Stimulated activated CD8-positive, alpha-beta memory T cell treated with anti-CD3 and anti-CD28 coated beads, Interleukin-2, amount 100 ng/mL, for 48 hours (primary cell): ENCODE data around the gene TIPIN.

Source experiments
- DNase-seq, 2 donors: peaks; one replicate each; pipeline ENCODE4 v3.0.0-alpha.2; 2020; ENCODE audit warnings: low read depth in 2 of 2

TIPIN gene

GRCh38 chr15:66302489-66303278, 53.8 kb downstream of the TIPIN start:
- DNase-seq: no peak

GRCh38 chr15:66298803-66299251, 57.7 kb downstream of the TIPIN start:
- DNase-seq: no peak

GRCh38 chr15:66296186-66296585, 60.3 kb downstream of the TIPIN start:
- DNase-seq: no peak

GRCh38 chr15:66294932-66295235, 61.6 kb downstream of the TIPIN start:
- DNase-seq: no peak

GRCh38 chr15:66294157-66294931, 62.1 kb downstream of the TIPIN start:
- DNase-seq: peak in 1 of 2 donors; percentile 6

- peak; percentile 44 to 55 for DNase-seq
Observed at GRCh38 chr15:66293419-66294156, 62.9 kb downstream of the TIPIN start, which contains the start of gene DIS3L. DIS3L (plus strand) TSS chr15:66293568; CDS start chr15:66293597, 29 bp downstream.

- DNase-seq: no peak
Observed at GRCh38 chr15:66292571-66293418, 63.7 kb downstream of the TIPIN start.

- no peak for DNase-seq
Observed at GRCh38 chr15:66291816-66292570, 64.5 kb downstream of the TIPIN start.

- DNase-seq: no peak
Observed at GRCh38 chr15:66290518-66290917, 66.0 kb downstream of the TIPIN start.

GRCh38 chr15:66290007-66290406, 66.5 kb downstream of the TIPIN start:
- no peak for DNase-seq

GRCh38 chr15:66288551-66289185, 67.8 kb downstream of the TIPIN start:
- DNase-seq: no peak

- DNase-seq: no peak
Observed at GRCh38 chr15:66288093-66288492, 68.4 kb downstream of the TIPIN start.

- no peak for DNase-seq
Observed at GRCh38 chr15:66287461-66288057, 68.9 kb downstream of the TIPIN start.
